GM10248 (cell line): ENCODE measurements around the gene DCUN1D3.

Experiments
- CTCF ChIA-PET: fragments of 300-600 bp; sonication (Branson Sonifier 250); formaldehyde crosslinking; extraction: SDS; loops from one replicate; lab custom pipeline; 2021; ENCODE audit warnings: antibody characterized with exemption; lab: Yijun Ruan, JAX
- POLR2A ChIA-PET: fragments of 350-650 bp; sonication (Branson Sonifier 250); formaldehyde crosslinking; extraction: SDS; loops from one replicate; lab custom pipeline; 2020; ENCODE audit warnings: antibody characterized with exemption; lab: Yijun Ruan, JAX
- DNase-seq: peaks from one replicate; pipeline ENCODE4 v3.0.0; 2012; ENCODE audit errors: extremely low spot score
- CTCF ChIP-seq: IDR thresholded peaks from 2 replicates; pipeline ENCODE4 v1.5.1; 2012; ENCODE audit warnings: mild to moderate bottlenecking, low read depth; ENCODE audit errors: extremely low read depth, missing control alignments, control extremely low read depth

DCUN1D3 gene

DNA sequence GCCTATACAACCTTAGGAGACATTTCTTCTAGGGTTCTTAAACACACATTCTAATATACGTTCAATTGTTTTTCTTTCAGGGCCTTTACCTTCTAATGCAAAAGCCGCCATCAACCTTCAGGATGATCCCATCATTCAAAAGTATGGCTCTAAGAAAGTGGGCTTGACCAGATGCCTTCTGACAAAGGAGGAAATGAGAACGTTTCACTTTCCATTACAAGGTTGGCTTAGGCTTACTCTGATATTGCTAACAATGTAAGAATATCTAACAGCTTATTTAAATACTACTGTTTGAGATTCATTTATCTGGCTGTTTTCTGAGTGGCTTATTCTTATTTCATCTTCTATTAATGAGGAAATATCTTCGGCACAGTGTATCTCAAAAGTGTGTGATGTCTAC lies 78.5 kb downstream of the DCUN1D3 start:
- CTCF ChIA-PET: interaction anchor here (1.2 kb wide), 1 partner anchor 9 kb away, joined by 4 read pairs; no protein-coding TSS in a partner anchor
- POLR2A ChIA-PET: no interaction called here
- DNase-seq: no peak
- no peak for TF ChIP-seq CTCF

DNA sequence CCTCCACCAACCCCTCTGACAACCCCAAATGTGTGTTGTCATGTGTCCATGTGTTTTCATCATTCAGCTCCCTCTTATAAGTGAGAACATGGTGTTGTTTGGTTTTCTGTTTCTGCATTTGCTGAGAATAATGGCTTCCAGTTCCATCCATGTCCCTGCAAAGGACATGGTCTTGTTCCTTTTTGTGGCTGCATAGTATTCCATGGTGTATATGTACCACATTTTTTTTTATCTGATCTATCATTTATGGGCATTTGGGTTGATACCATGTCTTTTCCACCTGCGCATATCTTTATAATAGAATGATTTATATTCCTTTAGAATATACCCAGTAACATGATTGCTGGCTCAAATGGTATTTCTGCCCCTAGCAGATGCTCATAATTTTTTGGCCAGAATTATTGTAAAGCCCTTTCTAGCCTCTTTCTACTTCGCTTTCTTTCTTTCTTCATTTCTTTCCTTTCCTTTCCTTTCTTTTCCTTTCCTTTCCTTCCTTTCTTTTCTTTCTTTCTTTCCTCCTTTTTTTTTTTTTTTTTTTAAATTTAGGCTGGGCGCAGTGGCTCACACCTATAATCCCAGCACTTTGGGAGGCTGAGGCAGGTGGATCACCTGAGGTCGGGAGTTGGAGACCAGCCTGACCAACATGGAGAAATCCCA lies 81.1 kb downstream of the DCUN1D3 start:
- no peak for DNase-seq
- ChIA-PET POLR2A (no interaction called here), CTCF (interaction anchor here (1.1 to 3.9 kb wide), 3 partner anchors 11 to 30 kb away, joined by 3 to 18 read pairs (median 7); partner anchors contain the start of genes ERI2 and REXO5)
- no peak for TF ChIP-seq CTCF

GRCh38 chr16:20814784-20815183 lies 85.4 kb downstream of the DCUN1D3 start:
- DNase-seq: no peak
- POLR2A ChIA-PET: no interaction called here
- no peak for TF ChIP-seq CTCF
- CTCF ChIA-PET: interaction anchor here (0.9 to 2.1 kb wide), 4 partner anchors 8 to 38 kb away, joined by 3 to 7 read pairs (median 5); no protein-coding TSS in a partner anchor

DNA sequence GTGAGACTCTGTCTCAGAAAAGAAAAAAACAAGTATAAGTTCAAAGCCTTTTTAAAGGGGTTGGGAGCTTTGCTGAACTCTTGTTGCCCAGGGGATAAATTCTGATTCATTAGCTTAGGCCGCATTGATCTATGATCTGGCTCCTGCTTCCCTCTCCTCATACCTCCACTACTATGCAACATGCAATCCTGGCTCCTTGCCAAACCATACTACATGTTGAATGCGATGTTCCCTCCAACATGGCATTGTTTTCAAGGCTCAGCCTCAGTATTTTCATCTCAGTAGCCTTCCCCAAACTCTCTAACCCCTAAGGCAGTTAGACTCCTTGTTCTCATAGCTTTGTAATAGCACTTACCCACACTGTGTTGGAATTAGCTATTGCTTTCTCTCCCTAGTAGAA lies 87.6 kb downstream of the DCUN1D3 start:
- TF ChIP-seq CTCF: no peak
- CTCF ChIA-PET: interaction anchor here (0.9 to 1.6 kb wide), 4 partner anchors 9 to 272 kb away, joined by 3 to 4 read pairs (median 4); no protein-coding TSS in a partner anchor
- no peak for DNase-seq
- POLR2A ChIA-PET: no interaction called here

DNA sequence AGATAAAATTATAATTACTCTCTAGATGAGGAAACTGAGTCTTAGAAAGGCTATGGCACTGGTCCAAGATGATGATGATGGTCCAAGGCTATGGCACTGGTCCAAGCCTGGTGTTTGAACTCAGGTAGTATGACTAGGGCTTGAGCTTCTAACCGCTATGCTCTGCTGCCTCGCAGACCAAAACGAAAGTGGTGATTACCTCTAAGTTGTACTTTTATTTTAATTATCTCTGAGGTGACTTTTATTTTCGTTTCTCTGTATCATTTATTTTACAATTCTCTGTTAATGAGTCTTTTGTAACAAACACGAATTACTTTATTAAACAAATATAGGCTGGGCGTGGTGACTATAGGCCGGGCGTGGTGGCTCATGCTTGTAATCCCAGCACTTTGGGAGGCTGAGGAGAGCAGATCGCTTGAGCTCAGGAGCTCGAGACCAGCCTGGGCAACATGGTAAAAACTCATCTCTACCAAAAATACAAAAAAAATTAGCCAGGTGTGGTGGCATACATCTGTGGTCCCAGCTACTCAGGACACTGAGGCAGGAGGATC lies 88.2 kb downstream of the DCUN1D3 start:
- ChIA-PET CTCF (interaction anchor here (1.3 to 1.6 kb wide), 2 partner anchors 12 to 272 kb away, joined by 3 to 4 read pairs; no protein-coding TSS in a partner anchor), POLR2A (no interaction called here)
- DNase-seq: no peak
- TF ChIP-seq CTCF: no peak

DNA sequence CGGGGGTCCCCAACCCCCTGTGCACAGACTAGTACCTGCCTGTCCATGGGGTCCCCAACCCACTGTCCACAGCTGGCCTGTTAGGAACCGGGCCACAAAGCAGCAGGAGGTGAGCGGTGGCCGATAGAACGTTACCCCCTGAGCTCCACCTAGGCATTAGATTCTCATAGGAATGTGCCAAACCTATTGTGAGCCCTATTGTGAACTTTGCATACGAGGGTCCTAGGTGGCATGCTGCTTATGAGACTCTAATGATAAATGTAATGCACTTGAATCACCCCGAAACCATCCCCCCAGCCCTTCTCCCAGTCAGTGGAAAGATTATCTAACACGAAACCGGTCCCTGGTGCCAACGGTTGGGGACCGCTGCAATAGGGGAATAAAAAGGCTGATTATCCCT lies 92.3 kb downstream of the DCUN1D3 start:
- DNase-seq: no peak
- no peak for TF ChIP-seq CTCF
- CTCF ChIA-PET: interaction anchor here (1.2 to 2.4 kb wide), 2 partner anchors 11 to 26 kb away, joined by 3 to 12 read pairs; no protein-coding TSS in a partner anchor
- POLR2A ChIA-PET: no interaction called here
